CD4-positive, alpha-beta T cell treated with Interleukin-4 for 4 hours (primary cell): Measurements from ENCODE around the gene ICAM4.
"Not testable (repeated sequence)": the region's sequence is repeated elsewhere in the genome, so short reads cannot be mapped to it uniquely, and the experiment has no call there.

Source experiments
- DNase-seq: peaks from one replicate; pipeline ENCODE4 v3.0.0-alpha.2; 2020

The ICAM4 gene

GRCh38 chr19:10286803-10287737 lies at the start of gene ICAM4:
Gene ICAM4 (plus strand): TSS chr19:10286955. CDS start chr19:10287013, 58 bp downstream.
- no peak for DNase-seq

GRCh38 chr19:10237702-10238101 lies 49.1 kb upstream of the ICAM4 start:
- no peak for DNase-seq

DNA sequence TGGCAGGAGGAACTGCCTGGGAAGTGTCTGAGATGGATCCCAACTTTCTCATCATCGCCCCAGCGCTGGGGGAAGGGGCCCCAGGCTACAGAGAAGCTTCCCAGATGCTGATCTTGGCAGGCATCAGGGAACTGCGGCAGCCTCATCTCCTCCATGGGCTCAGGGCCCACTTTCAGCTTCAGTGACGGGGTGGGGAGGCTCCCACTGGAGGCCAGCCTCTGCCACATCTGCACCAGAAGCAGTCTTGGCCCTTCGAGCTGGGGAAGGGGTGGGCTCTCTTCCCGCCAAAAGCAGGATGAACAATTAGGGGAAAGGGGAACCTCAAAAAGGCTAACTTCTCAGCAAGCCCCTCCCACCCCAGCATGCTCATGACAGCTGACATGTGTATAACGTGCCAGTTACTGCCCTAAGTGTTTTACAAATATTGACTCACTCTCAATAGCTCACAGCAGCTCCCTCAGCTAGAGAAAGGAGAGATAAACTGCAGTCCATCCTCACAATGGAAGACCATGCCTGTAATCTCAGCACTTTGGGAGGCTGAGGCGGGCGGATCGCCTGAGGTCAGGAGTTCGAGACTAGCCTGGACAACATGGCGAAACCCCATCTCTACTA lies 48.5 kb upstream of the ICAM4 start:
- no peak for DNase-seq

DNA sequence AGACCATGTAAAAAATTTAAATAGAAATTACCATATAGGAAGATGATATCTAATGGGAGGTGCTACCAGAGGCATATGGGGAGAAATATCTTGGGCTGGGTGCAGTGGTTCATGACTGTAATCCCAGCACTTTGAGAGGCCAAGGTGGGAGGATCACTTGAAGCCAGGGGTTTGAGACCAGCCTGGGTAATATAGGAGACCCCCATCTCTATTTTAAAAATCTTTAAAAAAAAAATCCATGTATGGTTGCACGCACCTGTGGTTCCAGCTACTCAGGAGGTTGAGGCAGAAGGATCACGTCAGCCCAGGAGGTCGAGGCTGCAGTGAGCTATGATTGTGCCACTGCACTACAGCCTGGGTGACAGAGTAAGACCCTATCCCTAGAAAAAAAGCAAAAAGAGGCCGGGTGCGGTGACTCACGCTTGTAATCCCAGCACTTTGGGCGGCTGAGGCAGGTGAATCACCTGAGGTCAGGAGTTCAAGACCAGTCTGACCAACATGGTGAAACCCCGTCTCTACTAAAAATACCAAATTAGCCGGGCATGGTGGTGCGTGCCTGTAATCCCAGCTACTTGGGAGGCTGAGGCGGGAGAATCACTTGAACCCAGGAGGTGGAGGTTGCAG lies 44.8 kb upstream of the ICAM4 start:
- not testable (repeated sequence) for DNase-seq

GRCh38 chr19:10243606-10244005 lies 43.1 kb upstream of the ICAM4 start:
- no peak for DNase-seq

DNA sequence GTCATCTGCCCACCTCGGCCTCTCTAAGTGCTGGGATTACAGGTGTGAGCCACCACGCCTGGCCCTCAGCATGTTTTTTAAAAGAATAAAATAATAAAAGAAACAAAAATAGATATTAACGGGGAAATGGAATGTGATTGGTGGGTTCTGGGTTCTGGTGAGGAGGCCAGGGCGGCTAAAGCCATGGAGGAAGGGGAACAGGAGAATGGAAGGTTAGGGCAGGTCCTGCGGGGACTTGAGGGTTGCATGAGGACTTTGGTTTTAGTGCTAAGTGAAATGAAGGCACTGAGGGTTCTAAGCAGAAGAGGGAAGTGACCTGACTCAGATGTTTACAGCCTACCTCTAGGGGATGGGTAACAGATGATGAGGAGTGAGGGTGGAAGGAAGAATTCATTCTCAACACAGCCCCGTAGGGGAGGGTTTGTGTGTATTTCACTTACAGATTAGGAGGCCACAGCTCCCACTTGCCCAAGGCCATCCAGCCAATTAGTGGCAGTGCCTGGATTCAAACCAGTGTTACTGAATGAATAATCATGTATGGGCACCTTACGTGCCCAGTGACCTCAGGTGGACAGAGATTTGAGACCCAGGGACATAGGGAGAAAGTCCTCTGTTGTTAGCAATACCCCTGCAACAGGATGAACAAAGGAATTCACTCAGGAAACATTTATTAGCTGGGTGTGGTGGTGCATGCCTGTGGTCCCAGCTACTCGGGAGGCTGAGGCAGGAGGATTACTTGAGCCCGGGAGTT lies 41.4 kb upstream of the ICAM4 start:
- DNase-seq = no peak

- no peak for DNase-seq
These were observed 40.2 kb upstream of the ICAM4 start for GRCh38 chr19:10246511-10246910.

DNA sequence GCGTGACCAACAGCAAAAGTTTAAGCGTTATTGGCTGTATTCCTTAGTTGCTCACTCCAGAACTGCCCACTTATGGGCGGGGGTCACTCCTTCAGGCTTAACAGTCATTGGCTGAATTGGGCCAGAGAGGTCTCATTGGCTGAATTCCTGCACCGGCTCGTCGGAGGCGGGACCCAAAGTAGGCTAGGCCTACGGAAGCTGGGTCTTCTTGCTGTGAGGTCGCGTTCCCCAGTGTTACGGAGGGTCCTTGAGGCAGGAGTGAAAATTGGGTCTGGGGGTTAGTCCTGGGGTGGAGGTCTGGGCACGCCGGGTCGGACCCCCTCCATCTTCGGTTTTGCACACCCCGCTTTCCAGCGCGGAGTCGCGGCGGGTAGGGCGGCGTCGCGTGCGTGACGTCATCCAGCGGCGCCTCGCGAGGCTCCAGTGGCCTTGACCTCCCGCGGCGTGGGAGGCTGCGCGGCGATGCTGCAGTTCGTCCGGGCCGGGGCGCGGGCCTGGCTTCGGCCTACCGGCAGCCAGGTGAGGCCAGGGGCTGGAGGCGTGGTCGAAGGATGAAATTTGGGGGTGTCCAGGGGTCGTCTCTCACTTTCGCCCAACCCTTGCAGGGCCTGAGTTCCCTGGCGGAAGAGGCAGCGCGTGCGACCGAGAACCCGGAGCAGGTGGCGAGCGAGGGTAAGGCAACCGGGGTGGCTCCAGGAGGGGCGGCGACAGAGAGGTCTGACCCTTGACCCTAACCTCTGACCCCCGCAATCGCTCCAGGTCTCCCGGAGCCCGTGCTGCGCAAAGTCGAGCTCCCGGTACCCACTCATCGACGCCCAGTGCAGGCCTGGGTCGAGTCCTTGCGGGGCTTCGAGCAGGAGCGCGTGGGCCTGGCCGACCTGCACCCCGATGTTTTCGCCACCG lies 34.7 kb upstream of the ICAM4 start, which contains the start of gene MRPL4:
TSS of gene MRPL4 (plus strand) at position 423 of the 903 bp plus-strand sequence. CDS start at position 463, 40 bp downstream.
- DNase-seq = peak; percentile 98

DNA sequence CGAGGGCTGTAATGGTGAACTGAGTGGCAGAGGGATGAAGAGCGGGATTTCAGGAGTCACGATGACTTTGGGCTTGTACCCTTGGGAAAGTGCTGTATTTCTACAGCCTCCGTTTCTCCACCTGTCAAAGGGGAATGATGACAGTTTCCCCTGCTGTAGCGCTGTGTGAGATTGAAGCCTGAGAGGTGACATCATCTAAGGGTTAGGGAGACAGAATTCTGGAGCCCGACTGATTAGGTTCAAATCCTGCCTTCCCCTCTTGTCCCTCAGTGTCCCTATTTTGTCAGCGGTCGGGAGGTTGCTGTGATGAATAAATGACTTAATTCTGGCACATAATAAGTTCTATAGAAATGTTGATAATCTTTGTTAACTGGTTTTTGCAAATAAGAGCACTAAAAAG lies 34.0 kb upstream of the ICAM4 start:
- no peak for DNase-seq

DNA sequence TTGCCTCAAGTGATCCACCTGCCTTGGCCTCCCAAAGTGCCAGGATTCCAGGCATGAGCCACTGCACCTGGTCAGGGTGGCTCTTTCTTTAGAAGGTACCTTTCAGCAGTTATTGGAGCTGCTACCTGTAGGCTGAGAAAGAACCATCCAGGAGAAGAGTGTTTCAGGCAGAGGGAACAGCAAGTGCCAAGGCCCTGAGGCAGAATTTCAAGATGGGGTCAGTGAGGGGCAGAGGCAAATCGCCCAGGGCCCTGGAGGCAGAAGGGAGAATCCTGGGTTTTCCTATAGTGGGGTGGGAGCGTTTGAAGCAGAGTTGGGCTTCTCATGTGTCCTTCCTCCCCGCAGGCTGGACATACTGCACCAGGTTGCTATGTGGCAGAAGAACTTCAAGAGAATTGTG lies 32.5 kb upstream of the ICAM4 start:
- DNase-seq = no peak

- no peak for DNase-seq
These were observed 31.4 kb upstream of the ICAM4 start for GRCh38 chr19:10255358-10255757.

DNA sequence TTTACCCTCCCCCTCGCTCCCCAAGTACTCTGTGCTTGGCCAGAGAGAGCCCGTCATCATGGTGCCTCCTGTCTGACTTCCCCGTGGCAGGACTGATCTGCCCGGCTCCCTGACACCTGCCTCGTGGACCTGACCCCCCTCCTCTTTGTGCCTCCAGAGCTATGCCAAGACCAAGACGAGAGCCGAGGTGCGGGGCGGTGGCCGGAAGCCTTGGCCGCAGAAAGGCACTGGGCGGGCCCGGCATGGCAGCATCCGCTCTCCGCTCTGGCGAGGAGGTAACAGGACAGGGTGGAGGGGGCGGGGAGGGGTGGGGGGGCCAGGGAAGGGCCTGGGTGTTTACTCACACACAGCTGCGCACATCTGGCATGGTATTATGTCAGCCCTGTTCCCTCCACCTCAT lies 30.2 kb upstream of the ICAM4 start:
- DNase-seq = no peak

DNA sequence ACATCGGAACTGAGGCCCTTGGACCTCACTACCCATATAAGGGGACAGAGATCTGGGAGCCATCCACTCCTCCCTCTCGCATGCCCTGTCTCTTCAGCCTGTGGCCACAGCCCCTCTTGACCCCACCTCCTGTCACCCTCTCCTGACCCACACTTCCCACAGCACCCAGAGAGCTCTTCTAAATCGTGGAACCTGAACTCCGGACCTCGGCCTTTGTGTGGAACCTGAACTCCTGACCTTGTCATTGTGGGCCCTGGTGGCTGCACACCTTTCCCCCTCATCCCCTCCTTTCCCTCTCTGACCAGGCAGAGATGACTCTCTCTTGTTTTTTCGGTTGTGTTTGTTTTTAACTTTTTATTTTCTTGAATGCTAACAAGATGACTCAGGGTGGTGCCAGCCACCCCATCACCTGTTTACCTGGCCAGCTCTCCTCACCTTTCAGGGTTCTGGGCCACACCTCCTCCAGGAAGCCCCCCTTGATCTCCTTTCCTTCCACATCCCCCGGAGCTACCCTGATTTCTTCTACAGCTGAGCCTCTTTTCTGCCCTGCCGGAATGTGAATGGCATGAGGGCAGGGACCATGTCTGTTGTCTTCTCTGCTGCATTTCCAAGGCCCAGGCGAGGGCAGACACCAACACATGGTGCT lies 29.7 kb upstream of the ICAM4 start:
- no peak for DNase-seq

DNA sequence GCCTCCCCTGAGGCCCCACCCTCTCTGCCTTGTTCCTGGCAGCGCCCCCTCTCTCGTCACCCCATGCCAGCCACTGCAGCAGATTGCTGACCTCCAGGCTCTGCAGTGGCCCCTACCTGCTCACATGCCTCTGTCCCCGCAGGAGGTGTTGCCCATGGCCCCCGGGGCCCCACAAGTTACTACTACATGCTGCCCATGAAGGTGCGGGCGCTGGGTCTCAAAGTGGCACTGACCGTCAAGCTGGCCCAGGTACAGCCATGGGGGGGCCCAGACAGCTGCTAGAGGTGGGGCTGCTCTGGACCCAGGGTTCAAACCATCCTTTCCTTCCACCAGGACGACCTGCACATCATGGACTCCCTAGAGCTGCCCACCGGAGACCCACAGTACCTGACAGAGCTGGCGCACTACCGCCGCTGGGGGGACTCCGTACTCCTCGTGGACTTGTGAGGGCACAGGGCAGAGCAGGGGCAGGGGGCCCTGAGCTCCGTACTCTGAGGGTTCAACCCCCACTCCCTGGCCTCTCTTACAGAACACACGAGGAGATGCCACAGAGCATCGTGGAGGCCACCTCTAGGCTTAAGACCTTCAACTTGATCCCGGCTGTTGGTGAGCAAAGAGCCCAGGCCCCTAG lies 28.6 kb upstream of the ICAM4 start:
- no peak for DNase-seq

DNA sequence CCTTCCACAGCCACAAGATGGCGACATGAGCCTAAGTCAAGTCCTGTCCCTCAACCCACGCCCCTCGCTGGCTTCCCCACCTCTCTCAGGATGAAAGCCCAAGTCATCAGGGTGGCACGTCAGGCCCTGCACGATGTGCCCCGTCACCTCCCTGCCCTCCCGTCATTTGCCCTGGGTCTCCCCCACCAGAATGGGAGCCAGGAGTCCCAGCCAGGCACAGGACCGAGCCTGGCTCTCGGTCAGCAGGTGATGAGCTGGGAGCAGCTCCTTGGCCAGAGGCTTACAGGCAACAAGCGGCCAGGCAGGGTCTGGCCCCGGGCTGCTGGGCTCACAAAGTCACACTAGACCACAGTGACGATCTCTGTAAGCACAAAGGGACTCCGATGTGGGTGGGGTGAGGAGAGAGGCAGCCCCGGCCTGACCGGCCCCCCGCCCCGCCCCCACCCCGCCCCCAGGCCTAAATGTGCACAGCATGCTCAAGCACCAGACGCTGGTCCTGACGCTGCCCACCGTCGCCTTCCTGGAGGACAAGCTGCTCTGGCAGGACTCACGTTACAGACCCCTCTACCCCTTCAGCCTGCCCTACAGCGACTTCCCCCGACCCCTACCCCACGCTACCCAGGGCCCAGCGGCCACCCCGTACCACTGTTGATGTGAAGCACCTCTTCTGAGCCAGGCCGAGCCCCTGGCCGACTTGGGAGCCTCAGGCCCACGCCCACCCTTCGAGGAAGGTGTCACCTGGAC lies 27.4 kb upstream of the ICAM4 start:
- DNase-seq = peak; percentile 90

- peak; percentile 67 for DNase-seq
These were observed 26.6 kb upstream of the ICAM4 start for GRCh38 chr19:10260141-10260584.

- DNase-seq = no peak
These were observed 24.0 kb upstream of the ICAM4 start for GRCh38 chr19:10262771-10263170.

DNA sequence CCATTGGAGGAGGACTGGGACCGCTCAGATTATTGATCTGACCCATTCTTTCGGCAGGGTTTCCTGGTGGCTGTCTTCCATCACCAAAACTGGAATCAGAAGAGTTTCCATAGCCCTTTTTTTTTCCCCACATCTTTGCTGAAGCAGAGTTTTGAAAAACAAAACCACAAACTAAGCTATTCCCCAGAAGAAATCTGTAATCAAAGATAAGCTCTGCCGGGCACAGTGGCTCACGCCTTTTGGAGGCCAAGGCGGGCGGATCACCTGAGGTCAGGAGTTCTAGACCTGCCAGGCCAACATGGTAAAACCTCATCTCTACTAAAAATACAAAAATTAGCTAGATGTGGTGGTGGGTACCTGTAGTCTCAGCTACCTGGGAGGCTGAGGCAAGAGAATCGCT lies 20.0 kb upstream of the ICAM4 start:
- DNase-seq = no peak

- no peak for DNase-seq
These were observed 18.7 kb upstream of the ICAM4 start for GRCh38 chr19:10268071-10268470.
